ENCODE data around the gene CT45A10. TPM values are rescaled to one million over a fixed set of nuclear protein-coding genes. Genes with fewer than 3 reads are reported as not detected.
"Not testable (repeated sequence)": the region's sequence is repeated elsewhere in the genome, so short reads cannot be mapped to it uniquely, and the experiment has no call there.

CT45A10 gene
- total RNA-seq, 2 donors from 2014 or later, result not detected

GRCh38 chrX:135854438-135854837 is 38.8 kb downstream of the CT45A10 start, which contains the start of gene CT45A8:
CT45A8 (minus strand) TSS chrX:135854538; CDS start chrX:135850783, 3,755 bp downstream.
- H3K4me1 ChIP-seq; H3K27ac ChIP-seq; ATAC-seq; H3K36me3 ChIP-seq (replicated peaks in 1 of 2; ENCODE audit: insufficient read depth in 1 of 2, low read depth in 2 of 2); H3K27me3 ChIP-seq; H3K9me3 ChIP-seq; intact Hi-C loops (cut with DNase I); H3K4me3 ChIP-seq; DNase-seq: not testable (repeated sequence)
- no CpG with 5 or more reads among the region's 17 CpGs for WGBS, 2 donors

GRCh38 chrX:135837180-135837579 is 56.1 kb downstream of the CT45A10 start, which contains the start of gene CT45A7:
CT45A7 (minus strand) TSS chrX:135837280; CDS start chrX:135833533, 3,747 bp downstream.
- H3K4me3 ChIP-seq; H3K4me1 ChIP-seq; H3K9me3 ChIP-seq; H3K27ac ChIP-seq; DNase-seq; H3K27me3 ChIP-seq; ATAC-seq; H3K36me3 ChIP-seq (replicated peaks in 1 of 2; ENCODE audit: insufficient read depth in 1 of 2, low read depth in 2 of 2); intact Hi-C loops (cut with DNase I): not testable (repeated sequence)
- WGBS, 2 donors, result no CpG with 5 or more reads among the region's 17 CpGs

Other genes with a start within 250 kb of the CT45A10 start
- not detected for gene CT45A1, start 179.8 kb downstream of the CT45A10 start, total RNA-seq
- gene CT45A3, start 125.3 kb downstream of the CT45A10 start, total RNA-seq, result not detected
- gene CT45A5, start 107.9 kb downstream of the CT45A10 start, total RNA-seq, result not detected
- not detected for gene CT45A6, start 90.7 kb downstream of the CT45A10 start, total RNA-seq
- not detected for gene CT45A2, start 73.4 kb downstream of the CT45A10 start, total RNA-seq
- not detected for gene CT45A7, start 56.2 kb downstream of the CT45A10 start, total RNA-seq
- gene CT45A8, start 38.9 kb downstream of the CT45A10 start, total RNA-seq, result not detected
- gene CT45A9, start 21.6 kb downstream of the CT45A10 start, total RNA-seq, result not detected
- gene SAGE1, start 272 bp upstream of the CT45A10 start, total RNA-seq, result not detected
- gene MMGT1, start 80.5 kb upstream of the CT45A10 start, total RNA-seq, result 10 to 100 TPM in 1 of 2 donors, 1 to 10 TPM in 1; 4.6 to 13.2 TPM
- gene SLC9A6, start 92.0 kb upstream of the CT45A10 start, total RNA-seq, result 1 to 10 TPM; 1.6 to 6.2 TPM